WTC11 (cell line): ENCODE measurements around the gene MGAT4C.

Experiments
- FOXK1 ChIP-seq: sonication (generic); formaldehyde crosslinking; IDR thresholded peaks from 2 replicates; pipeline ENCODE4 v1.8.0; 2022; ENCODE audit warnings: mild to moderate bottlenecking, moderate library complexity, missing genetic modification reagents
- GTF2I ChIP-seq: fragments of 250-450 bp; sonication (Bioruptor Pico); conservative IDR thresholded peaks from 2 replicates; pipeline ENCODE4 v1.4.0; 2021; ENCODE audit warnings: mild to moderate bottlenecking
- NFYB ChIP-seq: sonication (generic); formaldehyde crosslinking; conservative IDR thresholded peaks from 2 replicates; pipeline ENCODE4 v1.8.0; 2022; ENCODE audit warnings: low read depth, missing genetic modification reagents
- TEAD4 ChIP-seq: sonication (generic); formaldehyde crosslinking; IDR thresholded peaks from 2 replicates; pipeline ENCODE4 v1.8.0; 2022; ENCODE audit warnings: mild to moderate bottlenecking, missing genetic modification reagents
- TP53 ChIP-seq: sonication (generic); formaldehyde crosslinking; IDR thresholded peaks from 2 replicates; pipeline ENCODE4 v1.8.1; 2023; ENCODE audit warnings: mild to moderate bottlenecking, missing genetic modification reagents
- ZNF121 ChIP-seq: sonication (generic); formaldehyde crosslinking; IDR thresholded peaks from 2 replicates; pipeline ENCODE4 v1.8.0; 2023; ENCODE audit warnings: missing genetic modification reagents
- TF ChIP-seq, protein P1 (sequence below): fragments of 200-600 bp; IDR thresholded peaks from 2 replicates; pipeline ENCODE4 v1.8.0; 2022; ENCODE audit warnings: antibody characterized with exemption
- TF ChIP-seq, protein P2 (sequence below): sonication (generic); formaldehyde crosslinking; IDR thresholded peaks from 2 replicates; pipeline ENCODE4 v1.8.0; 2022; ENCODE audit warnings: mild to moderate bottlenecking, missing genetic modification reagents
- TF ChIP-seq, protein P3 (sequence below): sonication (generic); formaldehyde crosslinking; IDR thresholded peaks from 2 replicates; pipeline ENCODE4 v1.8.1; 2023; ENCODE audit warnings: mild to moderate bottlenecking, missing genetic modification reagents, moderate library complexity
- TF ChIP-seq, protein P4 (sequence below): sonication (generic); formaldehyde crosslinking; IDR thresholded peaks from 2 replicates; pipeline ENCODE4 v1.8.0; 2022; ENCODE audit warnings: missing genetic modification reagents
- TF ChIP-seq, protein P5 (sequence below): sonication (generic); formaldehyde crosslinking; IDR thresholded peaks from 2 replicates; pipeline ENCODE4 v1.8.0; 2022; ENCODE audit warnings: mild to moderate bottlenecking, missing genetic modification reagents
- TF ChIP-seq, protein P6 (sequence below): sonication (generic); formaldehyde crosslinking; IDR thresholded peaks from 2 replicates; pipeline ENCODE4 v1.8.1; 2023; ENCODE audit warnings: mild to moderate bottlenecking, missing genetic modification reagents, moderate library complexity
- TF ChIP-seq, protein P7 (sequence below): sonication (generic); formaldehyde crosslinking; IDR thresholded peaks from 2 replicates; pipeline ENCODE4 v1.8.1; 2023; ENCODE audit warnings: mild to moderate bottlenecking, missing genetic modification reagents
- TF ChIP-seq, protein P8 (sequence below): fragments of 250-450 bp; sonication (Bioruptor Pico); IDR thresholded peaks from 2 replicates; pipeline ENCODE4 v1.8.0; 2021; ENCODE audit warnings: mild to moderate bottlenecking

DNA sequence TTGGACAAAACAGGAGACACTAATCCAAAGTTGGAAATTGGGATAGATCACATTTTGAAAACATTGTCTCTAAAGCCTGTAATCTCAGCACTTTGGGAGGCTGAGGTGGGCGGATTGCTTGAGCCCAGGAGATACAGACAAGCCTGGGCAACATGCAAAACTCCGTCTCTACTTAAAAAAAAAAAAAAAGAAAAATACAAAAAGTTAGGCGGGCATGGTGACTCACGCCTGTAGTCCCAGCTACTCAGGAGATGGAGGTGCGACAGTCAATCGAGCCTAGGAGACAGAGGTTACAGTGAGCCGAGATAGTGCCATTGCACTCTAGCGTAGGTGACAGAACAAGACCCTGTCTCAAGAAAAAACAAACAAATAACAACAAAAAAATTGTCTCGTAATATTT is 152.1 kb downstream of the MGAT4C start:
- TF ChIP-seq, protein P1, sequence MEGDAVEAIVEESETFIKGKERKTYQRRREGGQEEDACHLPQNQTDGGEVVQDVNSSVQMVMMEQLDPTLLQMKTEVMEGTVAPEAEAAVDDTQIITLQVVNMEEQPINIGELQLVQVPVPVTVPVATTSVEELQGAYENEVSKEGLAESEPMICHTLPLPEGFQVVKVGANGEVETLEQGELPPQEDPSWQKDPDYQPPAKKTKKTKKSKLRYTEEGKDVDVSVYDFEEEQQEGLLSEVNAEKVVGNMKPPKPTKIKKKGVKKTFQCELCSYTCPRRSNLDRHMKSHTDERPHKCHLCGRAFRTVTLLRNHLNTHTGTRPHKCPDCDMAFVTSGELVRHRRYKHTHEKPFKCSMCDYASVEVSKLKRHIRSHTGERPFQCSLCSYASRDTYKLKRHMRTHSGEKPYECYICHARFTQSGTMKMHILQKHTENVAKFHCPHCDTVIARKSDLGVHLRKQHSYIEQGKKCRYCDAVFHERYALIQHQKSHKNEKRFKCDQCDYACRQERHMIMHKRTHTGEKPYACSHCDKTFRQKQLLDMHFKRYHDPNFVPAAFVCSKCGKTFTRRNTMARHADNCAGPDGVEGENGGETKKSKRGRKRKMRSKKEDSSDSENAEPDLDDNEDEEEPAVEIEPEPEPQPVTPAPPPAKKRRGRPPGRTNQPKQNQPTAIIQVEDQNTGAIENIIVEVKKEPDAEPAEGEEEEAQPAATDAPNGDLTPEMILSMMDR, result no peak
- TF ChIP-seq FOXK1 (CRISPR knock-in tag) (no peak), TP53 (no peak), TEAD4 (no peak), NFYB (no peak), ZNF121 (CRISPR knock-in tag) (no peak), GTF2I (CRISPR knock-in tag) (no peak)
- TF ChIP-seq, protein P2, sequence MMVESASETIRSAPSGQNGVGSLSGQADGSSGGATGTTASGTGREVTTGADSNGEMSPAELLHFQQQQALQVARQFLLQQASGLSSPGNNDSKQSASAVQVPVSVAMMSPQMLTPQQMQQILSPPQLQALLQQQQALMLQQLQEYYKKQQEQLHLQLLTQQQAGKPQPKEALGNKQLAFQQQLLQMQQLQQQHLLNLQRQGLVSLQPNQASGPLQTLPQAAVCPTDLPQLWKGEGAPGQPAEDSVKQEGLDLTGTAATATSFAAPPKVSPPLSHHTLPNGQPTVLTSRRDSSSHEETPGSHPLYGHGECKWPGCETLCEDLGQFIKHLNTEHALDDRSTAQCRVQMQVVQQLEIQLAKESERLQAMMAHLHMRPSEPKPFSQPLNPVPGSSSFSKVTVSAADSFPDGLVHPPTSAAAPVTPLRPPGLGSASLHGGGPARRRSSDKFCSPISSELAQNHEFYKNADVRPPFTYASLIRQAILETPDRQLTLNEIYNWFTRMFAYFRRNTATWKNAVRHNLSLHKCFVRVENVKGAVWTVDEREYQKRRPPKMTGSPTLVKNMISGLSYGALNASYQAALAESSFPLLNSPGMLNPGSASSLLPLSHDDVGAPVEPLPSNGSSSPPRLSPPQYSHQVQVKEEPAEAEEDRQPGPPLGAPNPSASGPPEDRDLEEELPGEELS (CRISPR knock-in tag), result no peak
- TF ChIP-seq, protein P3, sequence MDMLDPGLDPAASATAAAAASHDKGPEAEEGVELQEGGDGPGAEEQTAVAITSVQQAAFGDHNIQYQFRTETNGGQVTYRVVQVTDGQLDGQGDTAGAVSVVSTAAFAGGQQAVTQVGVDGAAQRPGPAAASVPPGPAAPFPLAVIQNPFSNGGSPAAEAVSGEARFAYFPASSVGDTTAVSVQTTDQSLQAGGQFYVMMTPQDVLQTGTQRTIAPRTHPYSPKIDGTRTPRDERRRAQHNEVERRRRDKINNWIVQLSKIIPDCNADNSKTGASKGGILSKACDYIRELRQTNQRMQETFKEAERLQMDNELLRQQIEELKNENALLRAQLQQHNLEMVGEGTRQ, result no peak
- TF ChIP-seq, protein P4, sequence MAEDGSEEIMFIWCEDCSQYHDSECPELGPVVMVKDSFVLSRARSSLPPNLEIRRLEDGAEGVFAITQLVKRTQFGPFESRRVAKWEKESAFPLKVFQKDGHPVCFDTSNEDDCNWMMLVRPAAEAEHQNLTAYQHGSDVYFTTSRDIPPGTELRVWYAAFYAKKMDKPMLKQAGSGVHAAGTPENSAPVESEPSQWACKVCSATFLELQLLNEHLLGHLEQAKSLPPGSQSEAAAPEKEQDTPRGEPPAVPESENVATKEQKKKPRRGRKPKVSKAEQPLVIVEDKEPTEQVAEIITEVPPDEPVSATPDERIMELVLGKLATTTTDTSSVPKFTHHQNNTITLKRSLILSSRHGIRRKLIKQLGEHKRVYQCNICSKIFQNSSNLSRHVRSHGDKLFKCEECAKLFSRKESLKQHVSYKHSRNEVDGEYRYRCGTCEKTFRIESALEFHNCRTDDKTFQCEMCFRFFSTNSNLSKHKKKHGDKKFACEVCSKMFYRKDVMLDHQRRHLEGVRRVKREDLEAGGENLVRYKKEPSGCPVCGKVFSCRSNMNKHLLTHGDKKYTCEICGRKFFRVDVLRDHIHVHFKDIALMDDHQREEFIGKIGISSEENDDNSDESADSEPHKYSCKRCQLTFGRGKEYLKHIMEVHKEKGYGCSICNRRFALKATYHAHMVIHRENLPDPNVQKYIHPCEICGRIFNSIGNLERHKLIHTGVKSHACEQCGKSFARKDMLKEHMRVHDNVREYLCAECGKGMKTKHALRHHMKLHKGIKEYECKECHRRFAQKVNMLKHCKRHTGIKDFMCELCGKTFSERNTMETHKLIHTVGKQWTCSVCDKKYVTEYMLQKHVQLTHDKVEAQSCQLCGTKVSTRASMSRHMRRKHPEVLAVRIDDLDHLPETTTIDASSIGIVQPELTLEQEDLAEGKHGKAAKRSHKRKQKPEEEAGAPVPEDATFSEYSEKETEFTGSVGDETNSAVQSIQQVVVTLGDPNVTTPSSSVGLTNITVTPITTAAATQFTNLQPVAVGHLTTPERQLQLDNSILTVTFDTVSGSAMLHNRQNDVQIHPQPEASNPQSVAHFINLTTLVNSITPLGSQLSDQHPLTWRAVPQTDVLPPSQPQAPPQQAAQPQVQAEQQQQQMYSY (CRISPR knock-in tag), result no peak
- TF ChIP-seq, protein P5, sequence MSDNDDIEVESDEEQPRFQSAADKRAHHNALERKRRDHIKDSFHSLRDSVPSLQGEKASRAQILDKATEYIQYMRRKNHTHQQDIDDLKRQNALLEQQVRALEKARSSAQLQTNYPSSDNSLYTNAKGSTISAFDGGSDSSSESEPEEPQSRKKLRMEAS (CRISPR knock-in tag), result no peak
- TF ChIP-seq, protein P6, sequence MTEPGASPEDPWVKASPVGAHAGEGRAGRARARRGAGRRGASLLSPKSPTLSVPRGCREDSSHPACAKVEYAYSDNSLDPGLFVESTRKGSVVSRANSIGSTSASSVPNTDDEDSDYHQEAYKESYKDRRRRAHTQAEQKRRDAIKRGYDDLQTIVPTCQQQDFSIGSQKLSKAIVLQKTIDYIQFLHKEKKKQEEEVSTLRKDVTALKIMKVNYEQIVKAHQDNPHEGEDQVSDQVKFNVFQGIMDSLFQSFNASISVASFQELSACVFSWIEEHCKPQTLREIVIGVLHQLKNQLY (CRISPR knock-in tag), result no peak
- TF ChIP-seq, protein P7, sequence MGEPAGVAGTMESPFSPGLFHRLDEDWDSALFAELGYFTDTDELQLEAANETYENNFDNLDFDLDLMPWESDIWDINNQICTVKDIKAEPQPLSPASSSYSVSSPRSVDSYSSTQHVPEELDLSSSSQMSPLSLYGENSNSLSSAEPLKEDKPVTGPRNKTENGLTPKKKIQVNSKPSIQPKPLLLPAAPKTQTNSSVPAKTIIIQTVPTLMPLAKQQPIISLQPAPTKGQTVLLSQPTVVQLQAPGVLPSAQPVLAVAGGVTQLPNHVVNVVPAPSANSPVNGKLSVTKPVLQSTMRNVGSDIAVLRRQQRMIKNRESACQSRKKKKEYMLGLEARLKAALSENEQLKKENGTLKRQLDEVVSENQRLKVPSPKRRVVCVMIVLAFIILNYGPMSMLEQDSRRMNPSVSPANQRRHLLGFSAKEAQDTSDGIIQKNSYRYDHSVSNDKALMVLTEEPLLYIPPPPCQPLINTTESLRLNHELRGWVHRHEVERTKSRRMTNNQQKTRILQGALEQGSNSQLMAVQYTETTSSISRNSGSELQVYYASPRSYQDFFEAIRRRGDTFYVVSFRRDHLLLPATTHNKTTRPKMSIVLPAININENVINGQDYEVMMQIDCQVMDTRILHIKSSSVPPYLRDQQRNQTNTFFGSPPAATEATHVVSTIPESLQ (CRISPR knock-in tag), result no peak
- TF ChIP-seq, protein P8, sequence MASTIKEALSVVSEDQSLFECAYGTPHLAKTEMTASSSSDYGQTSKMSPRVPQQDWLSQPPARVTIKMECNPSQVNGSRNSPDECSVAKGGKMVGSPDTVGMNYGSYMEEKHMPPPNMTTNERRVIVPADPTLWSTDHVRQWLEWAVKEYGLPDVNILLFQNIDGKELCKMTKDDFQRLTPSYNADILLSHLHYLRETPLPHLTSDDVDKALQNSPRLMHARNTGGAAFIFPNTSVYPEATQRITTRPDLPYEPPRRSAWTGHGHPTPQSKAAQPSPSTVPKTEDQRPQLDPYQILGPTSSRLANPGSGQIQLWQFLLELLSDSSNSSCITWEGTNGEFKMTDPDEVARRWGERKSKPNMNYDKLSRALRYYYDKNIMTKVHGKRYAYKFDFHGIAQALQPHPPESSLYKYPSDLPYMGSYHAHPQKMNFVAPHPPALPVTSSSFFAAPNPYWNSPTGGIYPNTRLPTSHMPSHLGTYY (CRISPR knock-in tag), result no peak
